Measurements from ENCODE around the gene AMH. TPM values are rescaled to one million over a fixed set of nuclear protein-coding genes. Genes with fewer than 3 reads are reported as not detected.

AMH gene
- total and polyA plus RNA-seq, 2 of the 13 experiments (the other 11 are each of a cell fraction or from before 2014, with no cell fraction given) = 0.03 to 0.18 TPM

GRCh38 chr19:2269244-2270156 is 20.4 kb downstream of the AMH start (continued):
- TF ChIP-seq, protein P1, sequence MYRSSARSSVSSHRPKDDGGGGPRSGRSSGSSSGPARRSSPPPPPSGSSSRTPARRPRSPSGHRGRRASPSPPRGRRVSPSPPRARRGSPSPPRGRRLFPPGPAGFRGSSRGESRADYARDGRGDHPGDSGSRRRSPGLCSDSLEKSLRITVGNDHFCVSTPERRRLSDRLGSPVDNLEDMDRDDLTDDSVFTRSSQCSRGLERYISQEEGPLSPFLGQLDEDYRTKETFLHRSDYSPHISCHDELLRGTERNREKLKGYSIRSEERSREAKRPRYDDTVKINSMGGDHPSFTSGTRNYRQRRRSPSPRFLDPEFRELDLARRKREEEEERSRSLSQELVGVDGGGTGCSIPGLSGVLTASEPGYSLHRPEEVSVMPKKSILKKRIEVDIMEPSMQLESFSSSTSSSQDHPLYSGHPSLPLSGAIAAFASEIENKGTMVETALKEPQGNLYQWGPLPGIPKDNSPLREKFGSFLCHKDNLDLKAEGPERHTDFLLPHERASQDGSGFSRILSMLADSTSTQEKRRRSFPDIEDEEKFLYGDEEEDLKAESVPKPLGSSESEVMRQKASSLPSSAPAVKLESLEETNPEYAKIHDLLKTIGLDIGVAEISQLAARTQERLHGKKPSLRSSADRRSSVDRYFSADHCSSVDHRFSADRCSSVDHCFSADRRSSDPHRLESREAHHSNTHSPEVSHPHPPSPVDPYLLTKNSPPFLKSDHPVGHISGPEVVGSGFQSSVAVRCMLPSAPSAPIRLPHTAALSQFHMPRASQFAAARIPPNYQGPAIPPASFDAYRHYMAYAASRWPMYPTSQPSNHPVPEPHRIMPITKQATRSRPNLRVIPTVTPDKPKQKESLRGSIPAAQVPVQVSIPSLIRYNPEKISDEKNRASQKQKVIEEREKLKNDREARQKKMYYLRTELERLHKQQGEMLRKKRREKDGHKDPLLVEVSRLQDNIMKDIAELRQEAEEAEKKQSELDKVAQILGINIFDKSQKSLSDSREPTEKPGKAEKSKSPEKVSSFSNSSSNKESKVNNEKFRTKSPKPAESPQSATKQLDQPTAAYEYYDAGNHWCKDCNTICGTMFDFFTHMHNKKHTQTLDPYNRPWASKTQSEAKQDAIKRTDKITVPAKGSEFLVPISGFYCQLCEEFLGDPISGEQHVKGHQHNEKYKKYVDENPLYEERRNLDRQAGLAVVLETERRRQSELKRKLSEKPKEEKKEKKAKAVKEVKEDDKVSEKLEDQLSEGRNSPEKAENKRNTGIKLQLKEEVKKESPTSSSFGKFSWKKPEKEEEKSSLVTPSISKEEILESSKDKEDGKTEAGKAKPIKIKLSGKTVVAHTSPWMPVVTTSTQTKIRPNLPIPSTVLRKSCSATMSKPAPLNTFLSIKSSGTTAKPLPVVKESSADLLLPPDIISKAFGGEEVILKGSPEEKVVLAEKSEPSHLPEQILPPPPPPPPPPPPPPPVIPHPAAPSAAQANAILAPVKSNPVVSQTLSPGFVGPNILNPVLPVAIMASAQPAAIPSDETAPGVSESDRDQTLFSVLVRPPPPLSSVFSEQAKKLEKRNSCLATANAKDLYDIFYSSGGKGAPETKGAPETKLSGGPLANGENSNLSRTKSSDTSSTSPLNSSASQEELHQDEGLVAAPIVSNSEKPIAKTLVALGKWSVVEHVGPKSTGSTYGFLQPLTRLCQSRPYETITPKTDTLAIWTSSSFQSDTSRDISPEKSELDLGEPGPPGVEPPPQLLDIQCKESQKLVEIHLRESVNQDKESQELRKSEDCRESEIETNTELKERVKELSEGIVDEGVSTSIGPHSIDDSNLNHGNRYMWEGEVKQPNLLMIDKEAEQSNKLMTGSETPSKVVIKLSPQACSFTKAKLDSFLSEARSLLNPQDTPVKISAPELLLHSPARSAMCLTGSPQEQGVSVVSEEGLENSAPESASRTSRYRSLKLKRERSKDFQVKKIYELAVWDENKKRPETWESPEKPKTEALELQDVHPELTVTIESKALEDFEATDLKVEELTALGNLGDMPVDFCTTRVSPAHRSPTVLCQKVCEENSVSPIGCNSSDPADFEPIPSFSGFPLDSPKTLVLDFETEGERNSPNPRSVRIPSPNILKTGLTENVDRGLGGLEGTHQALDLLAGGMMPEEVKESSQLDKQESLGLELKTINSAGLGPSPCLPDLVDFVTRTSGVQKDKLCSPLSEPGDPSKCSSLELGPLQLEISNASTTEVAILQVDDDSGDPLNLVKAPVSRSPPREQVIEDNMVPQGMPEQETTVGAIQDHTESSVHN (CRISPR knock-in tag; IDR thresholded peaks at IDR 0.05) = no peak; the same call in 1 of the 2 replicates
- TF ChIP-seq FOSL1 (CRISPR knock-in tag; IDR thresholded peaks at IDR 0.05; ENCODE audit: borderline replicate concordance) (no peak), ZNF256 (CRISPR knock-in tag; conservative IDR thresholded peaks at IDR 0.05) (no peak; the same call in 1 of the 2 replicates), ZNF484 (CRISPR knock-in tag; IDR thresholded peaks at IDR 0.05; ENCODE audit: borderline replicate concordance, low read depth) (no peak; the same call in 1 of the 2 replicates), ZNF446 (CRISPR knock-in tag; IDR thresholded peaks at IDR 0.05) (peak; percentile 6; the same call in 1 of the 2 replicates), RARA (CRISPR knock-in tag; IDR thresholded peaks at IDR 0.05) (peak; percentile 45), CHD2 (IDR thresholded peaks at IDR 0.05; ENCODE audit: low read depth, low read length) (peak; percentile 45; the same call in 1 of the 2 replicates), NFRKB (IDR thresholded peaks at IDR 0.05) (no peak), ISL2 (CRISPR knock-in tag; IDR thresholded peaks at IDR 0.05) (peak; percentile 79), ZC3H13 (CRISPR knock-in tag; IDR thresholded peaks at IDR 0.05) (no peak), ARNTL (CRISPR knock-in tag; IDR thresholded peaks at IDR 0.05) (no peak), SRY (CRISPR knock-in tag; IDR thresholded peaks at IDR 0.05) (peak; percentile 80), KLF11 (CRISPR knock-in tag; IDR thresholded peaks at IDR 0.05) (no peak), KDM4B (CRISPR knock-in tag; IDR thresholded peaks at IDR 0.05) (0 out of 2 replicates have a peak, but pooled peaks have one; percentile 31), TCF12 (IDR thresholded peaks at IDR 0.05) (no peak), TCF12 (CRISPR knock-in tag; IDR thresholded peaks at IDR 0.05) (no peak), PHF5A (CRISPR knock-in tag; IDR thresholded peaks at IDR 0.05; ENCODE audit: low read depth, unreplicated experiment) (no peak), PHF8 (CRISPR knock-in tag; IDR thresholded peaks at IDR 0.05) (peak; percentile 42; the same call in 1 of the 2 replicates), MEIS1 (CRISPR knock-in tag; IDR thresholded peaks at IDR 0.05; ENCODE audit: borderline replicate concordance) (0 out of 2 replicates have a peak, but pooled peaks have one; percentile 31), ZNF605 (CRISPR knock-in tag; IDR thresholded peaks at IDR 0.05) (peak; percentile 74), AKAP8 (CRISPR knock-in tag; IDR thresholded peaks at IDR 0.05) (no peak)
- TF ChIP-seq, protein P2, sequence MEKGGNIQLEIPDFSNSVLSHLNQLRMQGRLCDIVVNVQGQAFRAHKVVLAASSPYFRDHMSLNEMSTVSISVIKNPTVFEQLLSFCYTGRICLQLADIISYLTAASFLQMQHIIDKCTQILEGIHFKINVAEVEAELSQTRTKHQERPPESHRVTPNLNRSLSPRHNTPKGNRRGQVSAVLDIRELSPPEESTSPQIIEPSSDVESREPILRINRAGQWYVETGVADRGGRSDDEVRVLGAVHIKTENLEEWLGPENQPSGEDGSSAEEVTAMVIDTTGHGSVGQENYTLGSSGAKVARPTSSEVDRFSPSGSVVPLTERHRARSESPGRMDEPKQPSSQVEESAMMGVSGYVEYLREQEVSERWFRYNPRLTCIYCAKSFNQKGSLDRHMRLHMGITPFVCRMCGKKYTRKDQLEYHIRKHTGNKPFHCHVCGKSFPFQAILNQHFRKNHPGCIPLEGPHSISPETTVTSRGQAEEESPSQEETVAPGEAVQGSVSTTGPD (CRISPR knock-in tag; IDR thresholded peaks at IDR 0.05) = no peak

All from HepG2 (cell line).